ENCODE results near the gene GJB2.

GJB2 gene

DNA sequence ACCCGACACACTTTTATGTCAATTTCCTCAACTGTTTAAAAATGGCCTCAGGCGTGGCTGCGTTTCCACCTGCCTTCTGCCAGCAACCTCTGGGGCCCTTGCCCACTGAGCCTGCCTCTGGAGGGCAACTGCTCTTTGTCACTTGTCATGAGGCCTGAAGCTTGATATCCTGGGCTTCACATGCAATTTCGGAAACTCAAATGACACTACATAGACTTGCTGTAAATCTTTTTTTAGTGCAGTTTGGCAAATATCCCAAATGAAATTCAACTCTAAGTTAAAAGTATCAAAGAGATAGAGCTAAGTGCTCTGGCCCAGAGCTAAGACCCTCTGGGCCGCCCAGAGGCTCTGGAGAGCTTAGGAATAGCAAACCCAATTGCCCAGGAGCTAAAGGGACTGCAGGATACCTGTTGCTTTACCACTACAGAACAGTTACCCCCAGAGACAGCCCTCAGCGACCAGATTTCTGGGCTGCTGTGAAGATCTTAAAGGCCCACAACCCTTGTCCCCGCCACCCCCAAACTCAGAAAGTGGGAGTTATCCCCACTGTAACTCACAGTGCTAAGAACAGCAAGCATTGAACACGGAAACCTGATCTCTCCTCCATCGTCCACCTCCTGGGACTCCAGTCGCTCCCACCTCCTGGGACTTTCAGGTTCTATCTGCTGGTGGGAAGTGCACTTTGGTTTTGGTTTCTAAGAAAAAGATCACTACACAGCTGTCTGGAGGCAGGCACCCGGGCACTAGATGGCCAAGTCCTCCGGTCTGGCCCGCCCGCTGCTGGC is 51.3 kb downstream of the GJB2 start:
- no peak for DNase-seq (ENCODE audit: low read depth)

- DNase-seq (ENCODE audit: low read depth), result no peak
These were observed 52.3 kb downstream of the GJB2 start for GRCh38 chr13:20140487-20140886.

DNA sequence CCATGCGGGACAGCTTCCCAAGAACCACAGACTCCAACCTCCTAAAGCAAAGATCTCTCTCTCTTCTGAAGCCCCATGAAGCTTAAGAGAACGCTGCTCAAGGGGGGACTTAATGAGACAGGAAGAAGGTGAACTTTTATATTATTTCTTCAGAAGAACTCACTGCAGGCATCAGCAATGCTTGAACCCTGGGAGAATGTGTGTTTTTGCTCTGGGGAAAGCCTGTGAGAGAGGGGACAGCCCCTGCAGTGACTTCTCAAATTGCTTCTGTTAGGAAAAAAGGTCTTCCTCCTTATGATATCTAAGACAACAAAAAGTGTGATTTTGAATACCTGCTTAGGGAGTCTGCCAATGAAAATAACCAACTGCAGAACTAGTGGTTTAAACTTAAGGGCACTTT is 54.9 kb downstream of the GJB2 start:
- DNase-seq (ENCODE audit: low read depth), result no peak
